SW480 (cell line): ENCODE results near the gene REEP5.
"Not testable (repeated sequence)": the region's sequence is repeated elsewhere in the genome, so short reads cannot be mapped to it uniquely, and the experiment has no call there.

Experiments used
- DNase-seq: peaks from one replicate; pipeline ENCODE4 v3.0.0-alpha.2; 2016; ENCODE audit warnings: low spot score

Gene REEP5

DNA sequence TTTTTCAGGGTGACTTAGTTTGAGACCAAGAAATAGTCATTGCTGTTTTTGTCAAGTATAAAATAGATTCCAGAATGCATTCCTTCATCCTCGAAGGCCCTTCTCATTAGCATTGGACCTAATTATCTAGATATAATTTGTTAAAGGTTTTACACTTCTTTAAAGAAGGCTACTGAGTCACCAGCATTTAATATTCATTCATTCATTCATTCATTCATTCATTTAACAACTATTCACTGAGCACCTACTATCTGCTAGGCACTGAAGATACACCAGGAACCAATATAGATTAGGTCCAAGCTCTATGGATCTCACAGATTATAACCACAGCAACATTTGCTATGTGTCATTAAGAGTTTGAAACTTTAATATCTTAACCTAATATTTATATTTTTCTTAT is 11.1 kb upstream of the REEP5 start:
- no peak for DNase-seq

- no peak for DNase-seq
Measured at GRCh38 chr5:112931473-112931872, 9.4 kb upstream of the REEP5 start.

DNA sequence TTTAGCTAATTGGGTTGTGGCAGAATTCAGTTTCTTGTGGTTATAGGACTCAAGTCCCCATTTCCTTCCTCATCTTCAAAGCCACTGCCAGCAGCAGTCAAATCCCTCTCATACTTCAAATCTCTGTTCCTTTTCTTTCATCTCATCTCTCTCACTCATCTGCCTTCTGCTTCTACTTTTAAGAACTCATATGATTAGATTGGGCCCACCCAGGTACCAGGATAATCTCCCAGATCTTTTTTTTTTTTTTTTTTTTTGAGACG is 8.0 kb upstream of the REEP5 start:
- DNase-seq: no peak

- no peak for DNase-seq
Measured at GRCh38 chr5:112929336-112930081, 7.5 kb upstream of the REEP5 start.

GRCh38 chr5:112923988-112924387 is 2.0 kb upstream of the REEP5 start:
- no peak for DNase-seq

GRCh38 chr5:112923148-112923917 is 1.3 kb upstream of the REEP5 start:
- no peak for DNase-seq

- peak; percentile 88 for DNase-seq
Measured at GRCh38 chr5:112921026-112921832, 798 bp downstream of the REEP5 start.

- DNase-seq: no peak
Measured at GRCh38 chr5:112919972-112920371, 2.1 kb downstream of the REEP5 start.

DNA sequence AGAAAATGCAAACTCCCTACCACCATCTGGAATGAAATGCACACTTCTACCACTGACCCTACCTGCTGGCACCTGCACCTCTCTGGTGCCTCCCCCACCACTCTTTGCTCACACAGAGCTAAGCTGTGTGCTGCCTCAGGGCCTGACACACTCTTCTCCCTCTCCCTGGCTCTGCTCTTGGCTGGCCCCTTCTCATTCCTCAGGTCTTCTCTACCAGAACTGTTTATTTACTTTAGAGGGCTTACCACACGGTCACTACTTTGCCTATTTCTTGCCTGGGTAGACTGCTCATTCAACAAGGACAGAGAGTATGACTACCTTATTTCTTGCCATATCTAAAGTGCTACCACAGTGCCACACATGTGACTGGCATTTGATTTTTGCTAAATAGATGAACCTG is 3.3 kb downstream of the REEP5 start:
- DNase-seq: no peak

DNA sequence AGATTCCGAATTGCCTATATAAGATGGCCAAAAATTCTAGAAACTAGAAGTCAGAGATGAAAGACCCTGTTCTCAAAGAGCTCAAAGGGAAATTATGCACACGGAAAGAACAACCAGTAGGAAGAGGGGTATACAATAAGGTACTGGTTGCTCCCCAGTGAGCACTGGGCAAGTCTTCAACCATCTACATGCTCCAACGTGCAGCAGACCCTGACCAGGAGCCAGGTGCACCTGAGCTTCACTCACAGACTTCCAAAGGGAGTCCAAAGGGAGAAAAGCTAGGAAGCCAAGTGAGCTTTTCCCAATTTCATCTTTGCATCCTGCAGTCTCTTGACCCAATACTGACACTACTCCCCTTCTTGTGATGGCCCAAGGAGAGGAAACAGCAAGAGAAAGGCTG is 3.9 kb downstream of the REEP5 start:
- DNase-seq: no peak

- DNase-seq: peak; percentile 16
Measured at GRCh38 chr5:112917453-112917995, 4.5 kb downstream of the REEP5 start.

GRCh38 chr5:112915831-112916230 is 6.2 kb downstream of the REEP5 start:
- no peak for DNase-seq

DNA sequence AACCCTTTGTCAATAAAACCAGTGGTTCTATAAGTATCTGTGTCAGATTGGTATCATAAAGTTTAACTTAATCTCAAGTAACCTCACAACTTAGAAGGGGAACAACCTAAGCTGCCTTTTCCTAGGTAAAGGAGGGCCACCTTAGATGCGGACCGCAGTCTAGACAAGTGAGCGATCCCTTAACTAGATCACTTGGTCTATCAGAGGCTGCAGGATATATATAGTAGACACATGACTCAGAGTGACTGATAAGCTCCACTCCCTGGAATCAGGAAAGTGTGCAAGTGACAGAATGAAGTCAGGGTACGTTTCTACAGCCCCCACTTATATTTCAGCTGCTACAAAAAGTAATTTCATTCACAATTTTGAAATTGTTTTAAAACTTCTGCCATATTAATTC is 7.4 kb downstream of the REEP5 start:
- DNase-seq: no peak

GRCh38 chr5:112910529-112910928 is 11.5 kb downstream of the REEP5 start:
- DNase-seq: no peak

DNA sequence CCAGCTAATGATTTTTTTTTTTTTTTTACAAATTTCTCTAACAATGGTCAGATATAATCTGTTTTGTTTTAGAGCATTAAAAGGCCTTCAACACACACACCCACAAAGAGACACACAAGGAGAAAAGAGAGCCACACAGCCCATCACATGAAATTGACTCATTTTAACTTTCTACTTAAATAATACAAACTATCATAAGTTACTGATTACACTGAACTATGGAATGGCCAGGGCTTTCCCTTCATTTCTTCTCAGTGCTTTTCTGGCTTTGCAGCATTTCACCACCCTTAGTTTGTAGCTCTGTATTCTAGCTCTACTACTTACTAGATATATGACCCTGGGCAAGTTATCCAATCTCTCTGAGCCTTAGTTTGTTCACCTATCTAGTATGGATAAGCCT is 13.2 kb downstream of the REEP5 start:
- no peak for DNase-seq

DNA sequence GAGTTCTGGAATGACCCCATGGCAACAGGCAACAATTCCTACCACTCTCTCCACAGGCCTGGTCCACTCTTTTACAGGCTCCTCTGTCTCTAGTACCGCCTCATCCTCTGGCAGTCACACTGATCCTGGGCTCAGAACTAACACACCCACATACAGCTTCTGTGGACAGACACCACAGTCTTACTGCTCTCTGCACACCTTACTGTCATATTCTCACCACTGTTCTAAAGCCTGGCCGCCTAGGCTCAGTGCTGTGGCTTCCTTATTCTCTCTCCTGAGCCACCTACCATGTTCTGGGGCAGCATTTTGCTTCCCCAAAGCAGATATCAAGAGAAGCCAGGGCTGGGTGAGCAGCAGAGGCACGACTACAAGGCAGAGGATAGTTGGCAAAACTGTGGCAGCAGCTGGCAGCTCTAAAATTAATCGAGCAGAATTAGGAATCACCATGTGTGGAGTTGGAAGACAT is 14.8 kb downstream of the REEP5 start:
- DNase-seq: no peak

- no peak for DNase-seq
Measured at GRCh38 chr5:112906637-112907036, 15.4 kb downstream of the REEP5 start.

DNA sequence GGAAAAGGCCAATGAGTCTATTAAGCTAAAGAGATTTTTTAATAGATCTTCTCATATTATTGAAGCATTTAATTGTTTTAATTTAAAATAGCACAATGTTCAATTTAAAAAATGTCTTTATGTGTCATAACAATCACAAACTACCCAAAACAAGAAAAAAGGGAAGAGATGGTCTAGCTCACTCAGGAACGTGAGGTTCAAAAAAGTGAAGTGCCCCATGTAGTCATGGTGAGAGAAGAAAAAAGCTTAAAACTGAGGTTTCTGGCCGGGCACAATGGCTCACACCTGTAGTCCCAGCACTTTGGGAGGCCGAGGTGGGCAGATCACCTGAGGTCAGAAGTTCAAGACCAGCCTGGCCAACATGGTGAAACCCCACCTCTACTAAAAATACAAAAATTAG is 17.0 kb downstream of the REEP5 start:
- not testable (repeated sequence) for DNase-seq

GRCh38 chr5:112902561-112902960 is 19.5 kb downstream of the REEP5 start:
- DNase-seq: no peak

GRCh38 chr5:112895682-112896081 is 26.3 kb downstream of the REEP5 start:
- DNase-seq: no peak

DNA sequence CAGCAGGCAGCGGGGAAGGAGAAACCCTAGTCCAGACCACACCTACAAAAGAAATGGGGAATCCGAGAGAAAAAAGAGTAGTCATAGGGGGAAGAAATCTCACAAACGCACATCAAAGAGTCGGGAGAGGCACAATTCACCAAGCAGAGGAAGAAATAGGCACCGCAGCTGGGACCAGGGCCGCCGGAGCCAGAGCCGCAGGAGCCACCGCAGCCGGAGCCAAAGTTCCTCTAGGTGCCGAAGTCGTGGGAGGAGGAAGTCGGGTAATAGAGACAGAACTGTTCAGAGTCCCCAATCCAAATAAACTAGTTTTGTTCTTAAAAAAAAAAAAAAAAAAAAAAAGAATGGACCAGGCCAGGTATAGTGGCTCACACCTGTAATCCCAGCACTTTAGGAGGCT is 29.3 kb downstream of the REEP5 start:
- no peak for DNase-seq

- not testable (repeated sequence) for DNase-seq
Measured at GRCh38 chr5:112892066-112892465, 30.0 kb downstream of the REEP5 start.

- no peak for DNase-seq
Measured at GRCh38 chr5:112886975-112887374, 35.1 kb downstream of the REEP5 start.
